ENCODE measurements around the gene HNRNPF.
A peak's percentile ranks its signal among the peaks of the same experiment; 100 is the strongest.
"Not testable (repeated sequence)": the region's sequence is repeated elsewhere in the genome, so short reads cannot be mapped to it uniquely, and the experiment has no call there.

The HNRNPF gene, protein sequence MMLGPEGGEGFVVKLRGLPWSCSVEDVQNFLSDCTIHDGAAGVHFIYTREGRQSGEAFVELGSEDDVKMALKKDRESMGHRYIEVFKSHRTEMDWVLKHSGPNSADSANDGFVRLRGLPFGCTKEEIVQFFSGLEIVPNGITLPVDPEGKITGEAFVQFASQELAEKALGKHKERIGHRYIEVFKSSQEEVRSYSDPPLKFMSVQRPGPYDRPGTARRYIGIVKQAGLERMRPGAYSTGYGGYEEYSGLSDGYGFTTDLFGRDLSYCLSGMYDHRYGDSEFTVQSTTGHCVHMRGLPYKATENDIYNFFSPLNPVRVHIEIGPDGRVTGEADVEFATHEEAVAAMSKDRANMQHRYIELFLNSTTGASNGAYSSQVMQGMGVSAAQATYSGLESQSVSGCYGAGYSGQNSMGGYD

DNA sequence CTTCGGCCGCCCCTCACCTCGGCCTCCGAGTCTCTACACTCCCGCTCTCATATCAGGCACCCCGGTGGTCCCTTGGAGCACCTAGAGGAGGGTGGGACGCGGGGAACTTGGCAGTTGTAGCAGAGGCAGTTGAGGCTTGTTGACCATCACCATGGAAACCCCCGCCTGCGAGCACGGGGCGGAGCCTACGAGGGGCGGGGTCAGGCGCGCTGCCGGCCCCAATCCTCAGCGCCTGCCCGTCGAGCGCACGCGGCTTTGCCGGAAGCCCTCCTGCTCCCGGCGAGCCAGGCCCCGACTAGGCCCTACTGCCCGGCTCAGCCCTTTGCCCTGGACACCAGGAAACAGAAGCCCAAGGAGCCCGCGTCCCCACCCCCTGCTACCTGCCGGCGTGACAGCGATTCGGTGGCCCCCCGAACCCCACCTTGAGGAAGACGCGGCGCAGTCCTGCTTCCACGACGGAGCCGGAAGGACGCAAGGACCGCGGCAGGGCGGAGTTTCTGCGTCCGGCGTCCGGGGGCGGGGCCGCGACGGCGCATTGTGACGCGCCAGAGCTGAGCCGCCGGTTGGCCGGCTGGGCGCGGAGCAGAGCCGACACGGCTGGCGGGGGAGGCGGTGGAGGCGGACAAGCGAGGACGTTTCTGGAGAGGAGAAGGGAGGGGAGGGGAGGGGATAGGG, at the start of gene HNRNPF:
HNRNPF (minus strand) TSS at position 477 of the 675 bp plus-strand sequence. CDS start 21,302 bp downstream, outside the sequence.
- peak; percentile 89 for DNase-seq

DNA sequence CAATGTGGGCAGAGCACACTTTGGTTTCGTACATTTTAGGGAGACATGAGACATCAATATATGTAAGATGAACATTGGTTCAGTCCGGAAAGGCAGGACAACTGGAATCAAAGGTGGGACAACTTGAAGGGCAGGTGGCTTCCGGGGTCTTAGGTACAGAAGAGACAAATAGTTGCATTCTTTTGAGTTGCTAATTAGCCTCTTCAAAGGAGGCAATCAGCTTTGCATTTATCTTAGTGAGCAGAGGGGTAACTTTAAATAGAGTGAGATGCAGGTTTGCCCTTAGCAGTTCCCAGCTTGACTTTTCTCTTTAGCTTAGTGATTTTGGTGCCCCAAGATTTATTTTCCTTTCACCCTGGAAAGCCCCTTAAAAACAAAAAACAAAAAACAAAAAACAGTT, 49.2 kb upstream of the HNRNPF start:
- no peak for DNase-seq

DNA sequence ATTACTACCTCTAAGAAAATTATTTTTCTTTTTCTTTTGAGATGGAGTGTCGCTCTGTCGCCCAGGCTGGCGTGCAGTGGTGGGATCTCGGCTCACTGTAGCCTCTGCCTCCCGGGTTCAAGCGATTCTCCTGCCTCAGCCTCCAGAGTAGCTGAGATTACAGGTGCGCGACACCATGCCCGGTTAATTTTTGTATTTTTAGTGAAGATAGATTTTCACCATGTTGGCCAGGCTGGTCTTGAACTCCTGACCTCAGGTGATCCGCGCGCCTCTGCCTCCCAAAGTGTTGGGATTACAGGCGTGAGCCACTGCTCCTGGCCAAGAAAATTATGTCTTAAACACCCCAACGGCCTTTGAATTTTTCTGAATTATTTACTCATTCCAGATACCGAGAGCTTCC, 47.6 kb upstream of the HNRNPF start:
- not testable (repeated sequence) for DNase-seq

DNA sequence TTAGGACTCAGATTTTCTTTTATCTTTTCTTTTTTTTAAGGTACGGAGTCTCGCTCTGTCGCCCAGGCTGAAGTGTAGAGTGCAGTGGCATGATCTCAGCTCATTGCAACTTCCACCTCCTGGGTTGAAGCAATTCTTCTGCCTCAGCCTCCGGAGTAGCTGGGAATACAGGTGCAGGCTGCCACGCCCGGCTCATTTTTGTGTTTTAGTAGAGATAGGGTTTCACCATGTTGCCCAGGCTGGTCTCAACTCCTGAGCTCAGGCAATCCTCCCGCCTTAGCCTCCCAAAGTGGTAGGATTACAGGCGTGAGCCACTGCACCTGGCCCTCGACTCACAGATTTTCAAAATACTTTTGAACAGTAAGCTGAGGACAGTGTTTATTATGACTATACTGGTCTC, 45.0 kb upstream of the HNRNPF start:
- not testable (repeated sequence) for DNase-seq

DNA sequence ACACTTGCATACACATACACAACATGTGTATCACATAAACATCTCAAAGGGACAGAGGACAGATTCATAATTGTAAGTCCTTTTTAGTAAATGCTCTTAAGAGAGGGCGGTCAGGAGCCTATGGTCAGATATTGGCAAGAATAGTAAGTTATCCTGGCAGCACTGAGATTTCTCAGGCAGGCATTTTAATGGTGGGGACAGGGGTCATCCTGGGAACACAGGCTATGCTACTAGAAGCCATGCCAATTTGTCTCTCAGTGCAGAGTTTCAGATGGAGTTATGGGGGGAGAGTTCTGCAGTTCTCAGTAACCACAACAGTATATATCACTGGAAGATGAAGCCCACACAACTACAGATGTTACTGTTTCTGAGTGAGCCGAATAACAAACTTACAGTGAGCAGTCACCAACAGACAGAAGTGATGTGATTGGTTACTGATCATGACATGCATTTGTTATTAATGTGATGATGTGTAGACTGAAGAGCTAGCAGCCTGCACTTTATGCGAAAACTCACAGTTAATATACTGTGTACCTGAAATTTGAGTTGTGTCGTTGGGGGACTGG, 44.4 kb upstream of the HNRNPF start:
- DNase-seq = no peak

DNA sequence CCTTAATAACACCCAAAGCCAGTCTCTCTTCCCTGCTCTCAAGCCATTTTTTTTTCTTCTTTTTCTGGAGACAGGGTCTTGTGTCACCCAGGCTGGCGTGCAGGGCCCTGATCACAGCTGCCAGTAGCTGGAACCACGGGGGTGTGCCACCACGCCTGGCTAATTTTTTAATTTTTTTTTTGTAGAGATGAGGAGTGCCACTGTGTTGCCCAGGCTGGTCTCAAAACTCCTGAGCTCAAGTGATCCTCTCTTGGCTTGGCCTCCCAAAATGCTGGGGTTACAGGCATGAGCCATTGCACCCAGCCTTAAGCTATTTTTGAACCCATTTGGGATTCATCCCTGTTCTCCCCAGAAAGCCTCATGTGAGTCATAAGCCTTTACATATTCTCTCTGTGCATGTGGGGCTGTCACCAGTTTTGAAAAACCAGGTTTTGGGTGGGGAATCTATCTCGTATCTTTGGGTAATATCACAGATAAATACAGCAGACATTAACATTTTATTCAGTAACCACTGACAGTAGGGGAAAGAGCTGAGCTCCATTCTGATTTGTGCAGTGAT, 43.4 kb upstream of the HNRNPF start:
- DNase-seq = no peak

DNA sequence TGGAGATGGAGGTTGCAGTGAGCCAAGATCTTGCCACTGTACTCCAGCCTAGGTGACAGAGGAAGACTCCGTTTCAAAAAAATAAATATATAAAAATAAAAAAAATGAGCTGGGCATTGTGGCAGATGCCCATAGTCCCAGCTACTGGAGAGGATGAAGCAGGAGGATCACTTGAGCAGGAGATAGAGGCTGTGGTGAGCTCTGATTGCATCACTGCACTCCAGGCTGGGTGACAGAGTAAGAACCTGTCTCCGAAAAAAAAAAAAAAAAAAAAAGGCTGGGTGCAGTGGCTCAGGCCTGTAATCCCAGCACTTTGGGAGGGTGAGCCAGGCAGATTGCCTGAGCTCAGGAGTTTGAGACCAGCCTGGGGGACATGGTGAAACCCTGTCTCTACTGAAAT, 39.8 kb upstream of the HNRNPF start:
- no peak for DNase-seq

DNA sequence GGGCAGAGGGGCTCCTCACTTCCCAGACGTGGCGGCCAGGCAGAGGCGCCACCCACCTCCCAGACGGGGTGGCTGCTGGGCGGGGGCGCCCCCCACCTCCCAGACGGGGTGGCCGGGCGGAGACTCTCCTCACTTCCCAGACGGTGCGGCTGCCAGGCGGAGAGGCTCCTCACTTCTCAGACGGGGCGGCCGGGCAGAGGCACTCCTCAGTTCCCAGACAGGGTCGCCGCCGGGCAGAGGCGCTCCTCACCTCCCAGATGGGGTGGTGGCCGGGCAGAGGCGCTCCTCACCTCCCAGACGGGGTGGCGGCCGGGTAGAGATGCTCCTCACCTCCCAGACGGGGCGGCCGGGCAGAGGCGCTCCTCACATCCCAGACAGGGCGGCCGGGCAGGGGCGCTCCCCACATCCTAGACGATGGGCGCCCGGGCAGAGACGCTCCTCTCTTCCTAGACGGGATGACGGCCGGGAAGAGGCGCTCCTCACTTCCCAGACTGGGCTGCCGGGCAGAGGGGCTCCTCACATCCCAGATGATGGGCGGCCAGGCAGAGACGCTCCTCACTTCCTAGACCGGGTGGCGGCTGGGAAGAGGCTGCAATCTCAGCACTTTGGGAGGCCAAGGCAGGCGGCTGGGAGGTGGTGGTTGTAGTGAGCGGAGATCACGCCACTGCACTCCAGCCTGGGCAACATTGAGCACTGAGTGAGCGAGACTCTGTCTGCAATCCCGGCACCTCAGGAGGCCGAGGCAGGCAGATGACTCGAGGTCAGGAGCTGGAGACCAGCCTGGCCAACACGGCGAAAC, 37.4 kb upstream of the HNRNPF start:
- not testable (repeated sequence) for DNase-seq

DNA sequence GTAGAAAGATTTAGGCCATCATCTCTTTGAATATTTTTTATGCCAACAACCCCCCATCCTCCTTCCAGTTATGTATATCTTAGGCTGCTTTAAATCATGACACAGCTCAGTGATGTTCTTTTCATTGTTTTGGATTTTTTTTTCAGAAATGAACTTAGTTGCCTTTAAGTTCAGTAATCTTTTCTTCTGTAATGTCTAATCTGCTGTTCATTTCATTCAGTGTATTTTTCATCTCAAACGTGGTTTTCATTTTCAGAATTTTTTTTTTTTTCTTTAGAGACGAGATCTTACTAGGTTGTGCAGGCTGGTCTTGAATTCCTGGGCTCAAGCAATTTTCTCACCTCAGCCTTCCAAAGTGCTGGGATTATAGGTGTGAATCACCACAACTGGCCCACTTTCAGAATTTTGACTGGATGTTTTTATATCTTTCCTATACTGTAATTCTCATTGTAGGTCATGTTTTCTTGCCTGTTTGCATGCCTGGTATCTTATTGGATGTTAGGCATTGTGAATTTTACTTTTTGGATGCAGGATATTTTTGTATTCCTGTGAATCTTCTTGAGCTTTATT, 36.0 kb upstream of the HNRNPF start:
- no peak for DNase-seq

DNA sequence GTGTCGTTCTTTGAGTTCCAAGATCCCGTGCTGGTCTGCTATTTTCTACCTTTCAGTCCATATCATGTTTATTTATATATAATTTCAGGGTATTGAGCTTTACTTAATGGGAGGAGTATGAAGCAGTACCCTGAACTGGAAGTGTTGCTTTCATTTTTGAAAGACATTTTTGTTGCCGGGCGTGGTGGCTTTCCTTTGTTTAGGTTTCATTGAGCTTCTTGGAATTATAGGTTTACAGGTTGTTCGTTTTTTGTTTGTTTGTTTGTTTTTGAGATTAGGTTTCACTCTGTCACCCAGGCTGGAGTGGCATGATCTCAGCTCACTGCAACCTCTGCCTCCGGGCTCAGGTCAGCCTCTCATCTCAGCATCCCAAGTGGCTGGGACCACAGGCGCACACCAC, 35.3 kb upstream of the HNRNPF start:
- no peak for DNase-seq

DNA sequence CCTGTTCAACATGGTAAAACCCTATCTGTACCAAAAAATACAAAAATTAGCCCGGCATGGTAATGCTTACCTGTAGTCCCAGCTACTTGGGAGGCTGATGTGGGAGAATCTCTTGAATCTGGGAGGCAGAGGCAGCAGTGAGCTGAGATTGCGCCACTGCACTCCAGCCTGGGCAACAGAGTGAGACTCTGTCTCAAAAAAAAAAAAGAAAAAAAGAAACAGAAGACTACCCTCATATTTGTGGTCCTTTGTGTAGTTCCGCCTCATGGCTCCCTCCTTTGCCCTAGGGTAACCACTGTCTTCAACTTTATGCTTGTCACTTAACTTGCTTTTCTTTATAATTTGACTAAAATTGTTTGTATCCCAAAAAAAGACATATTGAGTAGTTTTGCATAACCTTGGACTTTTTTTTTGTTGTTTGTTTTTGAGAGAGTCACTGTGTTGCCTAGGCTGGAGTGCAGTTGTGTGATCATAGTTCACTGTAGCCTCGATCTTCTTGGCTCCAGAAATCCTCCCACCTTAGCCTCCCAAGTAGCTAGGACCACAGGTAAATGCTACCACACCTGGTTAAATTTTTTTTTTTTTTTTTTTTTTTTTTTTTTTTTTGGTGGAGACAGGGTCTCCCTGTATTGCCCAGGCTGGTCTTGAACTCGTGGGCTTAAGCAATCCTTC, 31.6 kb upstream of the HNRNPF start:
- no peak for DNase-seq

DNA sequence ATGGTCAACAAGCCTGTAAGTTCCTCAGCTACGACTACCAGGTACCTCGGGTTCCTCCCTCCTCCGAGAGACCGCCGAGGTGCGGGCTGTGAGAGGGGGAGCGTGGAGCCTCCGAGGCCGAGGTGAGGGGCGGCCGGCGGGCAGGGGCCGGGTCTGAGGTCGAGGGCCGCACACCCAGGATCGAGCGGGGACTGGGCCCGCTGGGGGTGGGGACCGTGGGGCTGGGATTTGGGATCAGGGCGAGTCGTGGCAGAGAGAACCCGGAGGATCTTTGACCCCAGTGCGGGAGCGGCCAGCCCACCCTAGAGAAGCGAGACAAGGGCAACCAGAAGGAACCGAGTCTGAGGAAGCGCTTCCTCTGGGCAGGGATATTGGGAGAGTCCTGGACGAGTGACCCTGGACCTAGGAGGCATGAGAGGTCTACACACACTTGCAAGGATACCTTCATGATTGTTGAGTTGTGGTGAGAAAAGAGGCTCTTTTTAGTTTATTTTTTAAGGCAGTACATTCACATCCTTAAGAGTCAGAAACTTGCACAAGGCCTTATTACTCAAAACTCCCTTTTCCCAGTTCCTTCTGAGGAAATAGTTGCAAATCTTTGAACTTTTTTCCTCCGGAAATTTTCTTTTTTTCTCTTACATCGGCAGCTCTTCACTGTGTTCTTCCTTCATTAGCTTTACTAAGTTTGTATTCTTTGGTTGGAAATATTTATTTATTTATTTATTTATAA, 28.3 kb upstream of the HNRNPF start:
- DNase-seq = no peak

DNA sequence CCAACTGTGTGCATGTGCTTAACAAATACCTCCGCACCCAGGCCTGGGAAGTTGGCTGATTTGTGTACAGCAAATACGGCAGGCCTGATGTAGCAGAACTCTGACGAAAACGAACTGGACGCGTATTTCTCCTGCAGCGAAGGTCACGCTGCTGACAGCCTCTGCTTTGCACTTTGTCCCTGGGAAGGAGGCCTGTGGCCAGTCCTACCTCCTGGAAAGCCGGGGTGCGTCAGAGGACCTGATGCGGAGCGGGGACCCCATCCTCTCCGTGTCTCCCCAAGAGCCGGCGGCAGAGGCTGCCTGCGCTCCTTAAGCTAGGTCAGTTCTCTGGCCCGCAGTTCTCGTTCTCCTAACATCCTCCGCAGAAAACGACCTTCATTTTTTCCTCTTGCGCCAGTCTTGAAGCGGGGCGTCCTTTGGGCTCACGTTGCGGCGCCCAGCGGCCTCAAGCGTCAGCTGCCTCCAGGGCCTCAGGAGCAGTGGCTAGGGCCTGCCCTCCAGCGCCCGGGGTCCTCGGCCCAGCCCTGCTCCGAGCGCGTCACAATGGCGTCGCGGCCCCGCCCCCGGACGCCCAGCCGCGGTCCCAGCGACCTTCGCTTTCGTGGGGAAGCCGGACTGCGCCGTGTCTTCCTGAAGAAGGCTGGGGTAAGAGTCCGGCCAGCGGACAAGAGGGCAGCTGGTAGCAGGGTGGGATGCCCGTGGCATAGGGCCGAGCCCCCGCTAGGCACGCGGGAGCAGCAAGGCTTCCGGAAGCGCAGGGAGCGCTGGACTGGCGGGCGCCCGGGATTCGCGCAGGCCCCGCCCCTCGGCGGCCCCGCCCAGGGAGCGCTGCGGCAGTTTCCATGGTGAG, 27.5 kb upstream of the HNRNPF start, which contains the start of gene ZNF487:
ZNF487 (plus strand) TSS at position 821 of the 850 bp plus-strand sequence. CDS start 38,703 bp downstream, outside the sequence.
- DNase-seq = peak; percentile 81

DNA sequence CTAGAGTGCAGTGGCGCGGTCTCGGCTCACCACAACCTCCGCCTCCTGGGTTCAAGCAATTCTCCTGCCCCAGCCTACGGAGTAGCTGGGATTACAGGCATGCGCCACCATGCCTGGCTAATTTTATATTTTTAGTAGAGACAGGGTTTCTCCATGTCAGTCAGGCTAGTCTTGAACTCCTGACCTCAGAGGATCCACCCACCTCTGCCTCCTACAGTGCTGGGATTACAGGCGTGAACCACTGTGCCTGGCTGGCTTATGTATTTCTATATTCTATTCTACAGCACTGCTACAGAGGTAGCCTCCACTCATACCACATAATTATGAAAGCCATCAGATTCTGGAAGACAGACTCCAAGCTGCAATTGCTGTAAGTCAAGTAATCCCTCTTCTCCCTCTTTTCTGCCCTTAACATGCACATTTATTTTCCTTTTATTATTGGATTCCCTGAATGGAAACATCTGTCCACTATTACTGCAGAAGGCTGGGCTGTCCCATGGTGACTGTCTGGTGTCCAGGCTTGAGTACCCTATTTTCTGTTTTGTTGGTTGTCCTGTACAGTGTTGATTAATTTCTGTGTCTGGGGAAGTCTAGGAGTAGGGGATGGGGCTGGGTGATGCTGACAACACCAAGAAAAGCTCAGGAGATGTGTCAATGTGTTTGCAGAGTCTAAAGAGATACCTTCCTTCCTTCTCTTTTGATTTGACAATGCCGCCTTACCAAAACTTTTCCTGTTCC, 22.1 kb upstream of the HNRNPF start:
- no peak for DNase-seq

DNA sequence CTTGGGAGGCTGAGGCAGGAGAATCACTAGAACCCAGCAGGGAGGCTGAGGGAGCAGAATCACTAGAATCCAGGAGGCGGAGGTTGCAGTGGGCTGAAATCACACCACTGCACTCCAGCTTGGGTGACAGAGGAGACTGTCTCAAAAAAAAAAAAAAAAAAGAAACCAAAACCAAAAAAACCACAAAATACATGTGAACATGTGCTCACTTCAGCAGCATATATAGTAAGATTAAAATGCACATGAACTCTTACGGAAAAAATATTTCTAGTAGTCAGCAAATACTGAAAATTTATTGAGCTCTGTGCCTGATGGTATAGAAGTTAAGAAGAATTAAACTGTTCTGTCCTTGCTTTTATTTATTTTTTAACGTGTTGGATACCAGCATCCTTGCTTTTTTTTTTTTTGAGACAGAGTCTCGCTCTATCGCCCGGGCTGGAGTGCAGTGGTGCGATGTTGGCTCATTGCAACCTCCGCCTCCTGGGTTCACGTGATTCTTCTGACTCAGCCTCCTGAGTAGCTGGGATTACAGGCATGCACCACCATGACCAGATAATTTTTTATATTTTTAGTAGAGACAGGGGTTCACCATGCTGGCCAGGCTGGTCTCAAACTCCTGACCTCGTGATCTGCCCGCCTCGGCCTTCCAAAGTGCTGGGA, 18.3 kb upstream of the HNRNPF start:
- DNase-seq = no peak

DNA sequence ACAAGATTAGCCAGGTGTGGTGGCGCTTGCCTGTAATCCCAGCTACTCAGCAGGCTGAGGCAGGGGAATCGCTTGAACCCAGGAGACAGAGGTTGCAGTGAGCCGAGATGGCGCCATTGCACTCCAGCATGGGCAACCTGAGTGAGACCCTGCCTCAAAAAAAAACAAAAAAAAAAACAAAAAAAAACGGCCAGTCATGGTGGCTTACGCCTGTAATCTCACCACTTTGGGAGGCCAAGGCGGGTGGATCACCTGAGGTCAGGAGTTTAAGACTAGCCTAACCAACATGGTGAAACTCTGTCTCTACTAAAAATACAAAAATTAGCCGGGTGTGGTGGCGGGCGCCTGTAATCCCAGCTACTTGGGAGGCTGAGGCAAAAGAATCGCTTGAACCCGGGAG, 17.5 kb upstream of the HNRNPF start:
- DNase-seq = not testable (repeated sequence)

DNA sequence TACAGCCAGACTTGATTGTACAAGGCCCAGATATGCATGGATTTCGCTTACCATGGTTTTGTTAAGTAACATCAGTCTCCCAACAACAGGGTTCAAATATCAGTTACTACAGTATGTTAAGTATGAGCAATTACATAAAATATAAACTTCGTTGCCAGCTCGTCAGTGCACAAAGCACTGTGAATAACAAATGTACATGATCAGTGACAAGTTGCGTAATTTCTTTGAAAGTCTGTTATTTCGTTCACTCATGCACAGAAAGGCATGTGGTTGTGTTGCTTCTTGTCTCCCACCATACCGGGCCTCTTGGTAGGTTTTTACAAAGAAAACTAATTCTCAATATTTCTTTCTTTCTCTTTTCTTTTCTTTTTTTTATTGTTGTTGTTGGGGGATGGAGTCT, 15.4 kb upstream of the HNRNPF start:
- no peak for DNase-seq

DNA sequence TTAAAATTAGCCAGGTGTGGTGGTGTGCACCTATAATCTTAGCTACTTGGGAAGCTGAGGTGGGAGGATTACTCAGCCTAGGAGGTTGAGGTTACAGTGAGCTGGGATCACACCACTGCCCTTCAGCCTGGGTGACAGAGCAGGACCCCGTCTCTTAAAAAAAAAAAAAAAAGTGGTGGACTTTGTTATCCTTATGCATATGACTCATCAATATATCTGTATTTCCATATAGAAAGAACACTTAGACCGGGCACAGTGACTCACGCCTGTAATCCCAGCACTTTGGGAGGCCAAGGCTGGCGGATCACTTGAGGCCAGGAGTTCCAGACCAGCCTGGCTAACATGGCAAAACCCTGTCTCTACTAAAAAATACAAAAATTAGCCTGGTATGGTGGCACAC, 13.0 kb upstream of the HNRNPF start:
- DNase-seq = not testable (repeated sequence)

DNA sequence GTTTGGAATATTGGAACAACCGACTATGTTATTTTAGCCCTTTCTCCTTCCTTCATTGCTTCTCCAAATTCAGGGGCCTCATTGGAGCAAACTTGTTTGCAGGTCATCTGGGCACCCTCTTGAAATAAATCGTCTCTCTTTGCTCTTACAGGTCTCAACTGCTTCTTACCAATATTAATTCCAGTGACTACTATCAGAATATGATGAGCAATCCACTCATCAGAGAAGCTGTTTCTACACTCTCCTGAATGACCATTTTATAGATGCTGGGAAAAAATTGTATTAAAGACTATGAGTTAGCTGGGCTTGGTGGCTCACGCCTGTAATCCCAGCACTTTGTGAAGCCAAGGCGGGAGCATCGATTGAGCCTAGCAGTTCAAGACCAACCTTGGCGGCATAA, 12.5 kb upstream of the HNRNPF start:
- DNase-seq = no peak
